GM12878 (cell line): ENCODE measurements around the gene GRAMD1B. TPM values are rescaled to one million over a fixed set of nuclear protein-coding genes. Genes with fewer than 3 reads are reported as not detected.

Experiments used
- ATF3 ChIP-seq: IDR thresholded peaks from 2 replicates; pipeline ENCODE4 v1.6.1; 2011; ENCODE audit warnings: low read depth, mild to moderate bottlenecking, low read length, moderate library complexity, borderline replicate concordance; ENCODE audit errors: extremely low read depth
- BACH1 ChIP-seq: fragments of 450-650 bp; IDR thresholded peaks from 2 replicates; pipeline ENCODE4 v1.6.1; 2017; ENCODE audit warnings: mild to moderate bottlenecking, borderline replicate concordance
- BMI1 ChIP-seq: fragments of 450-650 bp; IDR thresholded peaks from 2 replicates; pipeline ENCODE4 v1.6.1; 2016; ENCODE audit warnings: mild to moderate bottlenecking, moderate library complexity, borderline replicate concordance
- E2F4 ChIP-seq: IDR thresholded peaks from 2 replicates; pipeline ENCODE4 v1.6.1; 2012; ENCODE audit warnings: low read depth, low read length, improper control_type of control experiment
- EGR1 ChIP-seq, 2 experiments: IDR thresholded peaks; 1 replicate in 1 of 2; 2 replicates in 1 of 2; pipeline ENCODE4 v1.6.1; 2011 to 2012; ENCODE audit warnings: low read depth in 2 of 2, low read length in 2 of 2, borderline replicate concordance in 1 of 2, mild to moderate bottlenecking in 1 of 2, moderate library complexity in 1 of 2
- ELK1 ChIP-seq: IDR thresholded peaks from 2 replicates; pipeline ENCODE4 v1.6.1; 2012; ENCODE audit warnings: low read depth, low read length, improper control_type of control experiment
- ESRRA ChIP-seq: IDR thresholded peaks from 2 replicates; pipeline ENCODE4 v1.6.1; 2012; ENCODE audit warnings: mild to moderate bottlenecking, low read length, improper control_type of control experiment
- HDAC2 ChIP-seq: fragments of 200-600 bp; sonication (generic); IDR thresholded peaks from 2 replicates; pipeline ENCODE4 v1.6.1; 2017
- IRF5 ChIP-seq: fragments of 450-650 bp; IDR thresholded peaks from 2 replicates; pipeline ENCODE4 v1.6.1; 2017; ENCODE audit warnings: borderline replicate concordance
- MYB ChIP-seq: fragments of 150-350 bp; IDR thresholded peaks from 2 replicates; pipeline ENCODE4 v1.6.1; 2014; ENCODE audit warnings: mild to moderate bottlenecking, low read depth, low read length, borderline replicate concordance
- MYC ChIP-seq: IDR thresholded peaks from 2 replicates; pipeline ENCODE4 v1.6.1; 2011; ENCODE audit warnings: mild to moderate bottlenecking, low read length, moderate library complexity, inconsistent platforms; ENCODE audit not compliant: insufficient read depth, insufficient replicate concordance, insufficient read length, severe bottlenecking
- NFXL1 ChIP-seq: fragments of 450-650 bp; IDR thresholded peaks from 2 replicates; pipeline ENCODE4 v1.6.1; 2017; ENCODE audit warnings: antibody characterized with exemption, mild to moderate bottlenecking, borderline replicate concordance
- PBX3 ChIP-seq: IDR thresholded peaks from 2 replicates; pipeline ENCODE4 v1.6.1; 2011; ENCODE audit warnings: mild to moderate bottlenecking, low read depth, low read length, moderate library complexity; ENCODE audit not compliant: insufficient replicate concordance
- POU2F2 ChIP-seq: IDR thresholded peaks from 3 replicates; pipeline ENCODE4 v1.6.1; 2011; ENCODE audit warnings: low read depth, mild to moderate bottlenecking, low read length, borderline replicate concordance
- RBBP5 ChIP-seq: fragments of 200-600 bp; sonication (generic); conservative IDR thresholded peaks from 2 replicates; pipeline ENCODE4 v1.6.1; 2016
- REST ChIP-seq: IDR thresholded peaks from 2 replicates; pipeline ENCODE4 v1.6.1; 2012; ENCODE audit warnings: mild to moderate bottlenecking, low read depth, low read length
- SIX5 ChIP-seq: IDR thresholded peaks from 2 replicates; pipeline ENCODE4 v1.6.1; 2011; ENCODE audit warnings: mild to moderate bottlenecking, low read depth, low read length, moderate library complexity; ENCODE audit not compliant: severe bottlenecking
- ZNF24 ChIP-seq: fragments of 450-650 bp; IDR thresholded peaks from 2 replicates; pipeline ENCODE4 v1.6.1; 2017; ENCODE audit warnings: antibody characterized with exemption, mild to moderate bottlenecking
- polyA plus RNA-seq, 11 experiments: library from polyadenylated mRNA; depleted of rRNA in 4 of 11; unstranded in 6 of 11; stranded (reverse) in 5 of 11; fragments of >200 nt; fragmentation: Nextera tagmentation in 4 of 11; fragmentation: Illumina TruSeq in 1 of 11; extraction: Ambion mirVana in 4 of 11; extraction: Trizol in 1 of 11; gene quantifications; 1 replicate in 1 of 11; 2 replicates in 10 of 11; pipeline versions ENCODE4 v1.2.1 to v1.2.3, GENCODE V29; 2011 to 2016; ENCODE audit warnings: inconsistent platforms in 2 of 11, missing spikeins in 2 of 11, low read depth in 1 of 11
- total RNA-seq, 4 experiments: library from RNA; depleted of rRNA in 3 of 4; stranded (reverse); fragments of >200 nt in 3 of 4; fragmentation: Illumina TruSeq in 1 of 4; extraction: Trizol in 1 of 4; gene quantifications; 2 replicates each; pipeline versions ENCODE4 v1.2.1 to v1.2.3, GENCODE V29; 2013 to 2021

GRAMD1B gene
- total and polyA plus RNA-seq, 10 of the 15 experiments (the other 5 are each of a cell fraction or from before 2014, with no cell fraction given): 1.9 to 49.1 (median 26.9) TPM

- peak in 1 of 2 experiments; percentile 64; a peak in 1 of 3 replicates for TF ChIP-seq EGR1 (IDR thresholded peaks at IDR 0.05; ENCODE audit: borderline replicate concordance in 1 of 2, low read depth in 2 of 2, low read length in 2 of 2)
- TF ChIP-seq IRF5: 0 out of 2 replicates have a peak, but pooled peaks have one; percentile 38
- no peak for TF ChIP-seq REST
- TF ChIP-seq NFXL1: no peak
- no peak; the same call in 1 of the 2 replicates for TF ChIP-seq ESRRA
- TF ChIP-seq MYC: no peak
- TF ChIP-seq MYB: no peak
- TF ChIP-seq PBX3: no peak
- no peak for TF ChIP-seq HDAC2
- no peak for TF ChIP-seq ATF3
- TF ChIP-seq BACH1: no peak
- TF ChIP-seq BMI1: 0 out of 2 replicates have a peak, but pooled peaks have one; percentile 28
- no peak for TF ChIP-seq RBBP5
- no peak for TF ChIP-seq E2F4
- TF ChIP-seq ZNF24: 0 out of 2 replicates have a peak, but pooled peaks have one; percentile 40
- no peak for TF ChIP-seq SIX5
- TF ChIP-seq ELK1: no peak
- TF ChIP-seq POU2F2: 0 out of 3 replicates have a peak, but pooled peaks have one; percentile 2
These were observed 87.7 kb downstream of the GRAMD1B start (continued) for GRCh38 chr11:123517559-123518364.
